Activated CD4-positive, alpha-beta T cell treated with anti-CD3 and anti-CD28 coated beads, Interleukin-2, amount 50 U/mL, for 1 hour (primary cell): Measurements from ENCODE around the gene ZBTB17.
A peak's percentile ranks its signal among the peaks of the same experiment; 100 is the strongest.
"Not testable (repeated sequence)": the region's sequence is repeated elsewhere in the genome, so short reads cannot be mapped to it uniquely, and the experiment has no call there.

ENCODE experiments used
- DNase-seq: peaks from one replicate; pipeline ENCODE4 v3.0.0-alpha.2; 2020

The ZBTB17 gene

DNA sequence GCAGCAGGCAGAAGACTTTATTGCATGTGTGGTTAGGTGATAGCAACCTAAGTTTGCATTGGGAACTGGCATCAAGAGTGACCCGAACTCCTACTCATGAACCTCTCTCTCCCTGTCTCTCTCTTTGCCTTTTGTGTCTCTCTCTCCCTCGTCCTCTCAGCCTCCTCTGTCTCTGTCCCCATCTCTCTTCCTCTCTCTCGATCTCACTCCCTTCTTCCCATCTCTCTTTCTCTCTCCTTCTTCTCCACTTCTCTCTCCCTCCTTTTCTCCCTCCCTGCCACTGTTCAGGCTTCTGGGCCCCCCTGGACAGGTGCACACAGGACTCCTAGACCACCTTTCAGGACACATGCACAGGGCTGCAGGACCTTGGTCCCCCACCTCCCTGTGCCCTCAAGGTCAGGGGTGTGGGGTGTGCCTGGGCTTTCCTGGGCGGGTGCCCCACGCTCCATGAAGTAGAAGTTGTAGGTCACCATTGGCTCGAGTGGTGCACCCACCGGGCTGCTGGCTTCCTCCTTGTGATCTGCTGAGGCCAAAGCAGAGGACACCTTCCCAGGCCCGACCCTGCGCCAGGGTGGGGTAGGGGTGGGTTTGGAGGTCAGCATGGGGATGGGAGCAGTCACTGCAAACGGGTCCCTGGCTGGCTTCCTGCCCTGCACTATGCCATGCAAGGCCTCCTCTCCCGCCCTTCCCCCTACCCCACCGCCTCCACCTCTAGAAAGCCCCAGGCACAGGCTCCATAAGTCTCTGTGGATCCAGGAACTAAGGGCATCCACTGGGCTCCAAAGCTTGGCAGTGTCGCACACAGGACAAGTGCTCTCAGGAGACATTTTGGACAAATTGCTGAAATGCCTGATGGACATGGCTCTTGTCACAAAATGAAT, 13.2 kb upstream of the ZBTB17 start:
- DNase-seq, result no peak

GRCh38 chr1:15985611-15986297, 9.9 kb upstream of the ZBTB17 start:
- no peak for DNase-seq

- DNase-seq, result no peak
Measured at GRCh38 chr1:15983275-15983674, 7.4 kb upstream of the ZBTB17 start.

DNA sequence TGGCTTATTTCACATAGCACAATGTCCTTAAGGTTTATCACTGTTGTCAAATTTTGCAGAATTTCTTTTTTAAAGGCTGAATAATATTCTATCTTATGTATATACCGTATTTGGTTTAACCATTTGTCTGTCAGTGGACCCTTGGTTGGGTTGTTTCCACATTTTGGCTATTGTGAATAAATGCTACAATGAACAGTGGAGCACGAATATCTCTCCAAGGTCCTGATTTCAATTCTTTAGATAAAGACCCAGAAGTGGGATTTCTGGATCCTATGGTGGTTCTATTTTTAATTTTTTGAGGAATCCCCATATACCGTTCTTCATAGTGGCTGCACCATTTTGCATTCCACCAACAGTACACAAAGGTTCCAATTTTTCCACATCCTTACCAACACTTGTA, 5.8 kb upstream of the ZBTB17 start:
- no peak for DNase-seq

DNA sequence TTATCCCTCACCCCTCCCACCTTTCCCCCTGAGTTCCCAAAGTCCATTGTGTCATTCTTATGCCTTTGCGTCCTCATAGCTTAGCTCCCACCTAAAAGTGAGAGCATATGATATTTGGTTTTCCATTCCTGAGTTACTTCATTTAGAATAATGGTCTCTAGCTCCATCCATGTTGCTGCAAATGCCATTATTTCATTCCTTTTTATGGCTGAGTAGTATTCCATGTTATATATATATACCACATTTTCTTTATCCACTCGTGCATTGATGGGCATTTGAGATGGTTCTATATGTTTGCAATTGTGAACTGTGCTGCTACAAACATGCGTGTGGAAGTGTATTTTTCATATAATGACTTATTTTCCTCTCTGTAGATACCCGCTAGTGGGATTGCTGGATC, 2.0 kb upstream of the ZBTB17 start:
- DNase-seq, result not testable (repeated sequence)

DNA sequence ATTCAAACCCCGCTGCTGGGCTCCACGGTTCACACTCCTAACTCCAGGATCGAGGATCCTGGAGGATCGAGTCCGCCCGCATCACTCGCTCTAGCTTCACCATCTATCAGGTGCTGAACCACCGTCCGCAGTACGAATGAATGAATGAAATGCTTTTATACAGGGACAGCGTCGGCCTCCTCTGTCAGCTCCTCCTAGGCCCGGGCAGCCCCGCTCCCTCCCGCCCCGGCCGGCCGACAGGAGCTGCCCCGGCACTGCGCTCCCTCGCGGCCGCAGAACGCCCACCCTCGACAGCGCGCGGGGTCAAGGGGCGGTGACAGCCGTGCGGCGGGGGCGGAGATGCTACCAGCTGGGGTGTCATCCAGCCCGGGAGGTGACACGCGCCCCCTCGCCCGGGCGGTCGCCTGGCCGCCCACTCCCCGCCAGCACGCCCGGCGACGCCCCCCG, 520 bp downstream of the ZBTB17 start:
- peak; percentile 52 for DNase-seq

DNA sequence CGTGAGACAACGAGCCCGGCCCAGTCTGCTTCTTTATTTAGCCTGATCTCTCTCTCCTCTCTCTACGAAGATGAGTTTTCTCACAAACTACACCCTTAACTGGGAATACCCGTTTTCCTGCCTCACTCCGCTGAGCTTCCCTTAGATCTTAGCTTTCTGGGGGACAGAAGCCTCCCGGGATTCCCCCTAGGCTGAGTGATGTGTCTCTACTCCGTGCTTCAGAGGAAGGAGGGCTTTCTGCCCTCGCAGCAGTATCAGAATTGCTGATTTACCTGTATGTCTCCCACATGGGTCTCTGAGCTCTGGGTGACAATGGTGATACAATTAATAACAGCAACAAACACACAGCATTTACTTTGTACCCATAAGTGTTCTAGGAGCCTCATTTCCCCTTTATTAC, 1.0 kb downstream of the ZBTB17 start:
- DNase-seq, result no peak

- no peak for DNase-seq
Measured at GRCh38 chr1:15973772-15974171, 2.1 kb downstream of the ZBTB17 start.

DNA sequence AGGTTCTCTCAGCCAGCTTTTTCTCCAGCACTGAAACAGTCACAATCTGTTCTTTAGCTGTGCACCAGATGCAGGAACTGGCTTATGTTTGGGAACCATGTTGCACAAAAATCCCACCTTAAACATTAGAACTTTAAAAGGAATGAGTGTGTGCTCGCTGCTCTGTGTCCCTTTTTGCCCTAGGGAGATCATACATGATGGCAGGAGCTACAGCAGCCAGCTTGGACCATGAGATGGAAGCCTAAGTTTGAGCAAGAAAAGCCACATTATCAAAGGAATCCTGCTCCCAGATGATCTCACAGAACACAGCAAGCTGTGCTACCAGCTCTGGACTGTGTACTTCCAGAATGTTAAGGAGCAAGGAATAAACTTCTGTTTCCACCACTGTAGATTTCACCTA, 3.5 kb downstream of the ZBTB17 start:
- no peak for DNase-seq

DNA sequence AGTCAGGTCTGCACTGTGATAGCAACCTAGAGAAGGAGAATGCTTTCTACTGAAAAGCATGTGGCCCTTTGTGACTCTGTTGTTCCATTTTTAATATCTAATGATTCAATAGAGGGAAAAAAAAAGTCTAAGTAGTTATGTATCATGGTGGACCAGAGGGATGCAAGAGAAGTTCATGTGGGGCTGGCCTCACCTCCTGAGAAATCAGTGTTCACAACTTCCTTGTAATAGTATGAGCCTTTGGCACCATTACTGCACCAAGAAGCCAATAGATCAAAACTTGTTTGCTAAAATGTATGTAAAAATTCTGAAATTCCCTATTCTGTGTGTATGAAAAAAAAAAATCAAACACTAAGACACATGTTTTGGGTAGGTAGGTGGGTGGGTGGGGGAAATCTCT, 5.0 kb downstream of the ZBTB17 start:
- no peak for DNase-seq

DNA sequence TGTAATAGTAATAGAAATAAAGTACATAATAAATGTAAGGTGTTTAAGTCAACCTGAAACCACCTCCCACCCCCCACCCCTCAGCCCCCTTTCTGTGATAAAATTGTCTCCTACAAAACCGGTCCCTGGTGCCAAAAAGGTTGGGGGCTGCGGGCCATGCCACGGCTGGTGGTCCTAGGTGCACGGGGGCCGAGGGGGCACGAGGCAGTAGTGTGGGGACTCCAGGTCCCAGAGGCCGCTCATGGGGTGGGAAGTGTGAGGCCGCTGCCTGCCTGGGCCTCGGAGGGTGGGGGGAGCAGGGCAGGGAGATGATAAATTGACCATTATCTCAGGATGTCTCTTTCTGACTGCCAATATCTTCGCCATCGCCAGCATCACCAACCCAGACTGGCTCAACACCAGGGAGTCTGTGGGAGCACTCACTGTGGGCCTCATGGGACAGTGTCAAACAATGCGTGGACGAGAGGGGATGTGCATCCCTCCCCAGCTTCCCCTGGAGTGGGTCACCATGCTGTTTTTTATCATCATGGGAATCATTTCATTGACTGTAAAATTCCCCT, 6.5 kb downstream of the ZBTB17 start:
- DNase-seq, result no peak

- DNase-seq, result no peak
Measured at GRCh38 chr1:15968172-15968571, 7.7 kb downstream of the ZBTB17 start.

GRCh38 chr1:15966956-15967344, 9.0 kb downstream of the ZBTB17 start:
- DNase-seq, result no peak

GRCh38 chr1:15966081-15966955, 9.6 kb downstream of the ZBTB17 start:
- peak; percentile 50 for DNase-seq

DNA sequence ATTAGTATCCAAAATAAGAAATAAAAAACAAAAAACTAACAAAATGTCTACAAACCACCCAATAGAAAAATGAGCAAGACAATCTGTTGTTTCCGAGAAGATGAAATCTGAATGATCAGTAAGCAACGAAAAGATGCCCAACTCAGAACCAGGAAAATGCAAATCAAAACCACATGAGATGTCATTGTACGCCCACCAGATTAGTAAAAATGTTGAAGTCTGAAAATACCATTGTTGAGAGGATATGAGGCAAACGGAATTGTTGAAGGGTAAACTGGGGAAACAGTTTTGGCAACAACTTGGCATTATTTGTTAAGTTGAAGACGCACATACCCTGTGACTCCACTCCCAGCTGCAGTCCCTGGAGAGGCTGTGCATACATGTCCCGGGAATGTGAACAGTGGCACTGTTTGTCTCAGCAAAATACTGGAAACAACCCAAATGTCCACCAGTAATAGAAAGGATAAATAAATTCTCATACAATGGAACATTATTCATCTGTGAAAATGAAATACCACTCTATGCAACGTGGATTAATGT, 10.6 kb downstream of the ZBTB17 start:
- DNase-seq, result no peak

DNA sequence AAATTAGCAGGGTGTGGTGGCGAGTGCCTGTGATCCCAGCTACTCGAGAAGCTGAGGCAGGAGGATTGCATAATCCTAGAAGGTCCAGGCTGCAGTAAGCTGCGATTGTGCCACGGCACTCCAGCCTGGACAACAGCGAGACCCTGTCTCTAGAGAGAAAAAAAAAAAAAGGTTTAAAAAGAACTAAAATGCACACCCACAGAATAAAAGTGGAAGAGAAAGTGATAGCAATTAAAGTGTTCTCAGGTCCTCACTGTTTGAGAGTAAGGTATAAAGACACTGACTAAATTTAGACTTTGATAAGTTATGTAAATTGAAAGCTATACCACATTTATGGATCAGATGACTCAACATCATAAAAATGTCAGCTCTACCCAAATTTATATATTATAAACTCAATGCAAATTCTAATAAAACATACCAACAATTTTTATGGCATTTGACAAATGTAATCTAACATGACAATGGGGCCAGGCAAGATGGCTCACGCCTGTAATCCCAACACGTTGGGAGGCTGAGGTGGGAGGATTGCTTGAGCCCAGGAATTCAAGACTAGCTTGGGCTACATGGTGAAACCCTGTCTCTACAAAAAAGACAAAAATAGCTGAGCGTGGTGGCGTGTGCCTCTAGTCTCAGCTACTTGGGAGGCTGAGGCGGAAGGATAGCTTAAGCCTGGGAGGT, 11.8 kb downstream of the ZBTB17 start:
- no peak for DNase-seq

GRCh38 chr1:15963363-15963967, 12.4 kb downstream of the ZBTB17 start:
- no peak for DNase-seq

GRCh38 chr1:15962671-15963362, 13.1 kb downstream of the ZBTB17 start:
- DNase-seq, result no peak

- no peak for DNase-seq
Measured at GRCh38 chr1:15962176-15962575, 13.7 kb downstream of the ZBTB17 start.

- no peak for DNase-seq
Measured at GRCh38 chr1:15961492-15961891, 14.4 kb downstream of the ZBTB17 start.

DNA sequence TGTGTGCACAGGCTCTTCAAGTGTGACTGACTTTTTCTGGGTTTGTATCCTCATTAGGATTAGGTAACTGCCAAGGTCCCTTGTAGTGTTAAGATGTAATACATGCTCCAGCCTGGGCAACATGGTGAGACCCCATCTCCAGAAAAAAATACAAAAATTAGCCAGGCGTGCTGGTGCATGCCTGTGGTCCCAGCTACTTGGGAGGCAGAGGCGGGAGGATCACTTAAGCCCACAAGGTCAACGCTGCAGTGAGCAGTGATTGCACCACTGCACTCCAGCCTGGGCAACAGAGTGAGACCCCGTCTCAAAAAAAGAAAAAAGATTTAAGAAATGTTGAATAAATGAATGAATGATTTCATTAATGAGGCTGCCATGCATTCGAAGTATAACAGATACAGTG, 15.1 kb downstream of the ZBTB17 start:
- no peak for DNase-seq
